ENCODE measurements around the gene ATP1B4.

ATP1B4 gene

GRCh38 chrX:120377179-120377578 lies 15.3 kb downstream of the ATP1B4 start:
- no peak for DNase-seq

DNA sequence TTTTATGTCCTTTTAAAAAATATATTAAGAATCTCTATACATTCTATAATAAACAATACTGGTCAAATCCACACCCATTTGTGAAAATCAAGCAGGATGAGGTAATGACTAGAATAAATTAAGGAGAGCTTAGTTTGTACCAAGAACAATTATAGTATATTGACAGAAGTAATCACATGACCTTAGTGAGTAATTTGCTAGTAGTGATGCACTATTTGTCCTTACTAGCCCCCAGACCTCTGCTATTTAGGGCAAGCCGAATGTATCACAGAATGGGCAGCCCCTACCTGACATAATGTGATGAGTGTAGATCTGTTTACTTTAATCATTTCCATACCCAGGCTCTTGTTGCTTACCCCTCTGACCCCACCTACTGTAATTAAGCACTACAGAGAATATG lies 15.8 kb downstream of the ATP1B4 start:
- DNase-seq = no peak

GRCh38 chrX:120378570-120378969 lies 16.7 kb downstream of the ATP1B4 start:
- DNase-seq = no peak

DNA sequence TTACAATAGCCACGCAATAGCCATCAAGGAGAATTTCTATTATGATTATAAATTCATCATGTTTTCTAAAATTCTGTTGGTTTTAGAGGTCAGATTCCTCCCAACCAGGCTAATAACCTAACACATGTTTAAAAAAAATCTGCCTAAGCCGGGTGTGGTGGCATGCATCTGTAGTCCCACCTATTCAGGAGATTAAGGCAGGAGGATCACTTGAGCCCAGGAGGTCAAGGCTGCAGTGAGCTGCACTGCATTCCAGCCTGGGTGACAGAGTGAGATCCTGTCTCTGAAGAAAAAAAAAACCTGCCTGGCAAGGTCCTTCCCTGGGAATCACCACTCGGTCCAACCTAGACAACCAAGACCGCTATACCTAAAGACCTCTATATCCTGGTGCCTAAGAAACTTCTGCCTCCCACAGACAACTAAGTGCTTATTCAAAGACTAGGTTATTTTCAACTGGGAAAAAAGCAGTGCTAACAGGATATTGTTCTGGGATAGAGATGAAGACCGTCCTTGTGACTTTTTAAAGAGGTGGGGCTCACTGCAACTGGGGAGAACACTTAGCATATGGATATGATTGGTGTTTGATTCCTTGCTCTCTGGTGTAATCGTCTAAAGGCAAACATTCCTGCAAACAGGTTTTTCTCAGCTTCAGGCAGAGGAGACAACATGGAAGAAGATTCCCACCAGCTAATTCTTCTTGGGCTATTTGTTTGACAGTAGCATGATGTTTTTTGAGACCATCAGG lies 18.2 kb downstream of the ATP1B4 start:
- DNase-seq = no peak

DNA sequence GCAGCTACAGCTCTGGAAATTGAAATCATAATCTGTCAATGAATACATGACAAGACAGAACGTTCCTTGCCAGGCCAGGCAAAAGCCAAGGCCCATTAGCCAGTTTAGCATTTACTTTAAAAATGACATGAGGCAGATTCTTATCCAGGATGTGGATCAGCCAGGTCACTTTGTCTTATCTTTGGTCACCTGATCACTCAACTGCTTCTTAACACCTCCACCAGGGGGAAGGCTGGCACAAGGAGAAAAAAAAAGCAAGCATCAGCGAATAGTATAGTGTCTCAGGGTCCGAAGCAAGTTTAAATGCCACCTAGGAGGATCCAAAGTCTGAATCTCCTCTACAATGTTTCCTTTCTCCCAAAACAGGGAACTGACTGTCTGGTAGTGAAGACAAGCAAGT lies 18.8 kb downstream of the ATP1B4 start:
- peak; percentile 6 for DNase-seq

DNA sequence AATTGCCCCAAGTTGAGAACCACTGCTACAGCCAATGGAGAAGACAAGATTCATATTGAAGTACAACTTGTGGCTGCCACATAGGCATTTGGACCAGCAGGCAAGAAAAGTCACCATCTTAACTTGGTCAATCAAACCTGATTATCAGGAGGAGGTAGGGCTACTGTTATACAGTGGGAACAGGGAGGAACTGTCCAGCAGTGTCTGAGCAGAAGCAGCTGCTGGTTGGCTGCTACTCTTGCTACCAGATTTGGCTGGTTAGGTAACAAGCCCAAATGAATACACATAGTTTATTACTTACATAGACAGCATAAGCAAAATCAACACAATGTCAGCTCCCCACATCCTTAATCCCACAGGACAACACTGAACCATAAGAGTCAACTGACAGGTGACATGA lies 39.4 kb downstream of the ATP1B4 start:
- DNase-seq = no peak

- DNase-seq = no peak
Measured at GRCh38 chrX:120402369-120402768, 40.5 kb downstream of the ATP1B4 start.

- no peak for DNase-seq
Measured at GRCh38 chrX:120406638-120407037, 44.7 kb downstream of the ATP1B4 start.

DNA sequence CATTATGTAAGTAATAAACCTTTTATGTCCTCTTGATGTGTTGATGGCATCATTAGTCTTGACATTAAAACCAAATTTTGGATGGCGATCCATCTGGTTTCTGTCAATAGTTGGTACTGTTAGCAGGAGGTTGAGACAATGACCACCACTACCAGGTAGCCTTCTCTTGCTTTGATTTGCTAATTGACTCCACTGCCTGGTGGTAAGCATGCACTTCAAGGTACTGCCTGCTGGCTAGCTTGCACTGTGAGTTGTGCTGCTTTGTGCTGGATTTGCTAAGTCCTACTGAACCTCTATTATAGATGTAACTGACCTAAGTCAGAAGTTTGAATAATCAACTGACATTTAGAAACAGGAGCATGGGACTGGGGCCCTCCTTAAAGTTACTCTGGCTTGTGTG lies 46.3 kb downstream of the ATP1B4 start:
- DNase-seq = no peak

DNA sequence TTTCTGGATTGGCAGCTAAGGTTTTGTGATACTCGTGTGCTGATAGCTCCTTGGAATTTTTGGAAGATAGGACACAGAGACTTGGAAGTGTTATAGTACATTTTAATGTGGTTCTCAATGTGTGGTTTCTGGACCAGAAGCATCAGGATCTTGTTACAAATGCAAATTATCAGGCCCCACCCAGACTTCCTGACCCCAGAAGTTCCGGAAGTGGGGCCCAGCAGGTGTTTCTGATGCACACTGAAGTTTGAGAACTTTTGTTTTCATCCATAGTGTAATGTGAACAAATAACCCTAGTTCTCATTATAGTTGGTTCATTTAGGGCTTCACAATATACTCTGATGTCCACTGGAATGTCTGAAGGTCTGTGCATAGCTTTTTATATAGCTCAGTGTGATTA lies 57.6 kb downstream of the ATP1B4 start:
- DNase-seq = no peak

DNA sequence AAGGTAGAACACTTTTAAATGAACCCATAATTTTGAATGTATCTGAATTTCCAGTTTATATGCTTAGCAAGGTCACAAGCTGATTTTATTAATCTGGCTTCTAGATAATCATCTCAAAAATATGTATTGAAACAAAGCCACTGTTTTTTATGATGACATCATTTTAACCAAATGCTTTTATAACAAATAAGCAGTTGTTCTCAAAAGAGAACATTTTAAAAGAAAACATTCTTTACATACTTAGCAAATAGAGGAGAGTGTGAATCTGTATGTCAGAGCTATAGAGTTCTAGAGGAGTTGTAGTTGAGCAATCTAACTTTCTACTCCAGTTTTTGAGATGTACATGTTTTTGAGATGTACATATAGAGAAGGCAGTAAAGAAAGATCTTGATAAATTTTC lies 64.7 kb downstream of the ATP1B4 start:
- DNase-seq = peak; percentile 35

- peak; percentile 23 for DNase-seq
Measured at GRCh38 chrX:120428309-120428708, 66.4 kb downstream of the ATP1B4 start.

- DNase-seq = no peak
Measured at GRCh38 chrX:120429776-120430540, 68.1 kb downstream of the ATP1B4 start.

Data from EL (cell line).